Cardiac fibroblast (primary cell): ENCODE measurements around the gene NFIB.

Source experiments
- DNase-seq, 2 donors: peaks; one replicate each; pipeline versions ENCODE4 v3.0.0 to v3.0.0-alpha.2; 2010; ENCODE audit warnings: low read depth in 2 of 2
- H3K4me3 ChIP-seq, 2 donors: replicated peaks in 1 of 2; 1 replicate in 1 of 2; 2 replicates in 1 of 2; pipeline ENCODE4 v1.5.1; 2011; ENCODE audit warnings: low read depth in 2 of 2, low read length in 2 of 2, mild to moderate bottlenecking in 2 of 2, moderate library complexity in 1 of 2
- TF ChIP-seq, protein P1 (sequence below): IDR thresholded peaks from one replicate; pipeline ENCODE4 v1.5.1; 2011; ENCODE audit warnings: low read depth, mild to moderate bottlenecking, low read length, inconsistent platforms

NFIB gene

DNA sequence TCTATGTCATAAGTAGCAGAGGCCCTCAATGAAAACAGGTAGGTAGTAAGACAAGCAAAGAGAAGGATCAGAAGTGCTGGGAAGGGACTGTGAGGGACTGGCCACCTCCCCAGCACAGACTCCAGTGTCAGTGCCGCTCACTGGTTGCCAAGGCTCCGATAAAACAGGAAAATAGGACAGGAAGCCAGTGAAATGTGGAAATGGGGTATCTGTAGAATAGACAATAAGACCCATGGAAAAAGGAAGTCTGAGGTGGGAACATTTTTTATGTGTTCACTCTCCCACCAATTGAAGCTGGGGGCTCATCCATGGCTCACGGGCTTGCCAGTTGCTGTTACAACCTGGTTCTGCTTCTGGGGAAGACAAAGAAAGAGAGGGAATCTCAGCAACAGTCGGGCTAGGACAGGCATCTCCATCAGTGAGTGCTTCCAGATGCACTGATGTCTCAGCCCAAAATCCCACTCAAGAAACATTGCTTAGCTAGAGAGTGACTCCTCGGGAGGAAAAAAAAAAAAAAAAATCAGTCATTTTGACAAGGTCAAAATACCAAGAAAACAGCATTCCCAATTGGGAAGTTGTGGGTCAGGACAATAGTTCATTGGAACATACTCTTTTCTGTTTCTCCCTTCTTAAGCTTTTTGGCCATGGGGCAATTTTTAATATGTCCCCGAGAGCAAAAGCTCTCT, 27.6 kb upstream of the NFIB start:
- H3K4me3 ChIP-seq, result no peak overlapping the region

DNA sequence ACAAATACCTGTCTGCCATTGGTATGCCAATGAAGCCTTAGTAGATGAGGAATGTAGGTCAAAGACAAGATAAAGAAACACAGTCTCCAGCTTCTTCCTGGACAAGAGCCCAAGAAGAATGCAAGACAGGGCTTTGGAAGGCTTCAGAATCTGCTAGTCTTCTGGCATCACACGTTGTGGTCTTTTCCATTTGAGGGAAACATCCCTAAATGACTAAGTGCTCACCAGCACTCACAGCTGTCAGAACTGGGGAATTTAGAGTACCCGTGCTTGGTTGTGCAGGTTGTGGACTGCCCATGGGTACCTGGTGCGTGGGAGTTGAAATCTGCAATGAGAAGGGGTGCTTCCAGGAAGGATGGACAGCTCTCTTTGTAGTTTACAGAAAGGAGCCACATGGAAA, 27.1 kb upstream of the NFIB start:
- no peak for DNase-seq
- H3K4me3 ChIP-seq, result no peak overlapping the region
- TF ChIP-seq, protein P1, sequence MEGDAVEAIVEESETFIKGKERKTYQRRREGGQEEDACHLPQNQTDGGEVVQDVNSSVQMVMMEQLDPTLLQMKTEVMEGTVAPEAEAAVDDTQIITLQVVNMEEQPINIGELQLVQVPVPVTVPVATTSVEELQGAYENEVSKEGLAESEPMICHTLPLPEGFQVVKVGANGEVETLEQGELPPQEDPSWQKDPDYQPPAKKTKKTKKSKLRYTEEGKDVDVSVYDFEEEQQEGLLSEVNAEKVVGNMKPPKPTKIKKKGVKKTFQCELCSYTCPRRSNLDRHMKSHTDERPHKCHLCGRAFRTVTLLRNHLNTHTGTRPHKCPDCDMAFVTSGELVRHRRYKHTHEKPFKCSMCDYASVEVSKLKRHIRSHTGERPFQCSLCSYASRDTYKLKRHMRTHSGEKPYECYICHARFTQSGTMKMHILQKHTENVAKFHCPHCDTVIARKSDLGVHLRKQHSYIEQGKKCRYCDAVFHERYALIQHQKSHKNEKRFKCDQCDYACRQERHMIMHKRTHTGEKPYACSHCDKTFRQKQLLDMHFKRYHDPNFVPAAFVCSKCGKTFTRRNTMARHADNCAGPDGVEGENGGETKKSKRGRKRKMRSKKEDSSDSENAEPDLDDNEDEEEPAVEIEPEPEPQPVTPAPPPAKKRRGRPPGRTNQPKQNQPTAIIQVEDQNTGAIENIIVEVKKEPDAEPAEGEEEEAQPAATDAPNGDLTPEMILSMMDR, result no peak

More for the DNA sequence above, 27.6 kb upstream of the NFIB start:
- DNase-seq, result no peak
- TF ChIP-seq, protein P1, result no peak

DNA sequence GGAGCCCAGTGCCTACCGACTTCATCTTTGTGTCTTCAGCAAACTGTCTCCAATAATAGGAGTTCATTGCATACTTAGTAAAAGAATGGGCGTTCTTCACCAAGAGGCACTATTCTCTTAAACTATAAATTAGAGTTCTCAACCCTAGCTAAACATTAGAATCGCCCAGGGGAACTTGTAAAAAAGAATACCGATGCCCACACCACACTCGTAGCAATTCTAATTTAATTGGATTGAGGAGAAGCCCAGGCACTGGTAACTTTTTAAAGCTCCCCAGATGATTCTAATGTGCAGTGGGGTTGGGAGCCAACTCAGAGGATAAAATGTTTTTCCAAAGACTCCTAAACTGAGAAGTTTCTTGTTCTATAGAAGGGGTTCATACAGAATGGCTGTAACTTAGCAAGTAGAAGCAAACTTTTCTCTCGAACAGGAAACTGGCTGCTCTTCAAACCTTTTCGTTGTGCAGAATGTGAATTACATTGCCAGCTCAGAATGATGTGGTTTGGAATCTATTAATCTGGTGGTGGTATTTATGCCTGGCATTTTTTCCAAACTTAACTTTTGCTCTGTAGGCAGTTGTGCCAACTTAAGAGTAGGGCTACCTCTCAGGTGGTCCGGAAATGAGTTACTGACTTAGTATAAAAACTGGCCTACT, 26.4 kb upstream of the NFIB start:
- no peak for DNase-seq
- TF ChIP-seq, protein P1, result no peak
- no peak overlapping the region for H3K4me3 ChIP-seq

DNA sequence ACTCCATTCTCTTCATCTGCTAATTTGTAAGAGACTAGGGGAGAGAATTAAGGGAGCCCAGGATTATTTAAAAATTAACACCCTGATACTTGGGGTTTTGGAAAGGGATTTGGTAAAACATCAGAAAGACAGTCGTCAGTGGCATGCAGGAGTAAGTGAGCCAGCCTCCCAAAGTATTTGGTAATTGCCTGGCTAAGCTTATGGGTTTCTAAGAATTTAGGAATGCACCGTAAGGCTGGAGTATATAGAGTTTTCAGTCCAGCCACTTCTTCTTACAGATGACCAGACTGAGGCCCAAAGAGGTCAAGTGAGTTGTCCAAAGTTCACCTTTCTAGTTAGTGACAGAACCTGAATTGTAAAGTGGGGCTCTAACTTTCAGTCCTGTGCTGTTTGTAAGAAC, 25.8 kb upstream of the NFIB start:
- TF ChIP-seq, protein P1, result no peak
- no peak for DNase-seq
- no peak overlapping the region for H3K4me3 ChIP-seq

DNA sequence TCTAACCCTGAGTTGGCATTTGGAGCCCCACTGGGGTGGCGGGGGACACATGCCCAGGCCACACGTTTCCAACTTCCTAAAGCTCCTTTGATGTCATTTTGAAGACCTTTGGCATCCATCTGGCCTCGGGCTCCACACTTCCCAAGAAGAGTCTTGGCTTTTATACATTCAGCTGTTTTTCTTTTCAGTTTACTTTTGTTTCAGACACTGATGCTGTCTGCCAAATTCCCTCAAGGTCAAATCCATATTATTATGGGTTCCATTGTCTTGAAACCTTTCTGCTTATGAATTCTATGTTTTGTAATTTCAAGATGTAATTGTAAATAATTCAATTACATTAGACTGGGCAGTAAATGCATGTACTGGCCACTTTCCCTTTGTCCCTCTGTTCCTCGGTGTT, 23.7 kb upstream of the NFIB start:
- no peak for DNase-seq
- H3K4me3 ChIP-seq, result no peak overlapping the region
- TF ChIP-seq, protein P1, result no peak

DNA sequence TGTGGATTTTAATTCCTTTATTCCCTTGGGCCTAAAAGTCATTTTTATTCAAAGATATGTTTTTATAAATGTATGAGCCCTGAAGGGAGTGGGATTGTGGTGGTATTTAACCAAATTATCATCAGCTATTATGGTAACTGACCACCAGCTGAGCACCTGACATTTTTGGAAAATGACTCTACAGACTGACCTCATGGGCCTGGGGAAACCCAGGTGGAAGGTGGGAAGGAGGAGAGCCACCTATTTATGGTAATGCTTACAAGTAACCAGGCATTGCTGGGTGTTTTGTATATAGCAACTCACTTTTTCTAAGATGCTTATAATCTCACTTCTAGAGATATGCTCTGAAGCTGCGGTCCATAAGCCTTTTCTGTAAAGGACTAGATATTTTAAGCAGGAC, 22.3 kb upstream of the NFIB start:
- TF ChIP-seq, protein P1, result no peak
- DNase-seq, result no peak
- no peak overlapping the region for H3K4me3 ChIP-seq
